Choroid plexus epithelial cell (primary cell): ENCODE results near the gene TMEM106C.

Experiments used
- DNase-seq: peaks from one replicate; pipeline ENCODE4 v3.0.0-alpha.2; 2010; ENCODE audit warnings: low read depth
- H3K4me3 ChIP-seq: 2 replicates; pipeline ENCODE4 v1.5.1; 2011; ENCODE audit warnings: low read depth, mild to moderate bottlenecking, control low read depth, low read length, moderate library complexity
- CTCF ChIP-seq: conservative IDR thresholded peaks from 2 replicates; pipeline ENCODE4 v1.5.1; 2011; ENCODE audit warnings: low read depth, mild to moderate bottlenecking, control low read depth, inconsistent platforms, low read length, moderate library complexity

Gene TMEM106C

GRCh38 chr12:48015954-48016353, 52.6 kb downstream of the TMEM106C start:
- no peak for TF ChIP-seq CTCF
- no peak overlapping the region for H3K4me3 ChIP-seq
- no peak for DNase-seq

GRCh38 chr12:48016373-48017020, 53.1 kb downstream of the TMEM106C start:
- no peak for TF ChIP-seq CTCF
- H3K4me3 ChIP-seq = no peak overlapping the region

GRCh38 chr12:48017496-48017895, 54.1 kb downstream of the TMEM106C start:
- no peak for DNase-seq
- no peak overlapping the region for H3K4me3 ChIP-seq
- no peak for TF ChIP-seq CTCF

More at GRCh38 chr12:48016373-48017020, 53.1 kb downstream of the TMEM106C start:
- no peak for DNase-seq

- H3K4me3 ChIP-seq = no peak overlapping the region
- DNase-seq = no peak
- TF ChIP-seq CTCF = no peak
These were observed 54.7 kb downstream of the TMEM106C start for GRCh38 chr12:48017921-48018617.
